NCI-H510A (cell line): ENCODE results near the gene MEF2B.
A peak's percentile ranks its signal among the peaks of the same experiment; 100 is the strongest.
"Not testable (repeated sequence)": the region's sequence is repeated elsewhere in the genome, so short reads cannot be mapped to it uniquely, and the experiment has no call there.

ENCODE experiments used
- DNase-seq: peaks from one replicate; lab custom pipeline; 2025; lab: John Stamatoyannopoulos, UW

Gene MEF2B

DNA sequence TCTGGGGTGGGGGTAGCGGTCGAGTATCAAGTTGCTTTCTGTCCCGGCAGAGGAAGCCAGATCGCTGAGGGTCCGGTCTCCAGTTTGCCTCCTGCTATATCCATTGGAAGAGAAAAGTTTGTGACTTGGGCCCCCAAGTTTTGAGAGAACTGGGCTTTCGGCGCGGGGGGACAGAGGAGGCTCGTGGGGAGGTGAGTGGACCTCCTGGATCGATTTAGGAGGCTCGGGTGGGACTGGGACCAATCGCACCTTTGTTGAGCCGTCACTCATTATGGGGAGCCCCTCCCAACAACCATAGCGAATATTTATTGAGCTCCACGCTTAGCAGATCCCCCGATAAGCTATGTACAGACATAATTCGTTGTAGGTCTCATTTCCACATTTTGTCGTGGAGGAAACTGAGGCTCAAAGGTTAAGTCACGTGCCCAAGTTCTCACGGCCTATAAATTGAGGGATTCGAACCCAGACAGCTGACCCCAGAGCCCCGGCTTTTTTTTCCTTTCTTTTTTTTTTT, 22.9 kb upstream of the MEF2B start:
- no peak for DNase-seq

GRCh38 chr19:19192078-19192882, 22.2 kb upstream of the MEF2B start, which contains the start of the genes BORCS8 and RFXANK:
TSS of gene BORCS8 (minus strand) at chr19:19192152. CDS start at chr19:19192117, 35 bp downstream.
TSS of gene RFXANK (plus strand) at chr19:19192258. CDS start at chr19:19193947, 1,689 bp downstream.
- peak; percentile 97 for DNase-seq

DNA sequence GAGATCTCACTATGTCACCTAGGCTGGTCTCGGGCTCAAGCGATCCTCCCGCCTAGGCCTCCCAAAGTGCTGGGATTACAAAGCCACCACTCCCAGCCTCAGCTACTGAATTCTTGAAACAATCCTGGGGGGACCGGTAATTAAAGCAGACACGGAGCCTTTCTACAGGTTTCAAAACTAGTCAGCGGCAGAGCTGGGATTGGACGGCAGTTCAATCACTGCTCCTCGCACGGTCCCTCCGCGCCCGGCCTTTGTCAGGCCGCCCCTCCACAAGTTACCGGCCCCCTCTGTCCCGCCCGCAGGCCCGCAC, 21.7 kb upstream of the MEF2B start:
- DNase-seq: no peak

GRCh38 chr19:19186742-19187141, 16.7 kb upstream of the MEF2B start:
- DNase-seq: no peak

DNA sequence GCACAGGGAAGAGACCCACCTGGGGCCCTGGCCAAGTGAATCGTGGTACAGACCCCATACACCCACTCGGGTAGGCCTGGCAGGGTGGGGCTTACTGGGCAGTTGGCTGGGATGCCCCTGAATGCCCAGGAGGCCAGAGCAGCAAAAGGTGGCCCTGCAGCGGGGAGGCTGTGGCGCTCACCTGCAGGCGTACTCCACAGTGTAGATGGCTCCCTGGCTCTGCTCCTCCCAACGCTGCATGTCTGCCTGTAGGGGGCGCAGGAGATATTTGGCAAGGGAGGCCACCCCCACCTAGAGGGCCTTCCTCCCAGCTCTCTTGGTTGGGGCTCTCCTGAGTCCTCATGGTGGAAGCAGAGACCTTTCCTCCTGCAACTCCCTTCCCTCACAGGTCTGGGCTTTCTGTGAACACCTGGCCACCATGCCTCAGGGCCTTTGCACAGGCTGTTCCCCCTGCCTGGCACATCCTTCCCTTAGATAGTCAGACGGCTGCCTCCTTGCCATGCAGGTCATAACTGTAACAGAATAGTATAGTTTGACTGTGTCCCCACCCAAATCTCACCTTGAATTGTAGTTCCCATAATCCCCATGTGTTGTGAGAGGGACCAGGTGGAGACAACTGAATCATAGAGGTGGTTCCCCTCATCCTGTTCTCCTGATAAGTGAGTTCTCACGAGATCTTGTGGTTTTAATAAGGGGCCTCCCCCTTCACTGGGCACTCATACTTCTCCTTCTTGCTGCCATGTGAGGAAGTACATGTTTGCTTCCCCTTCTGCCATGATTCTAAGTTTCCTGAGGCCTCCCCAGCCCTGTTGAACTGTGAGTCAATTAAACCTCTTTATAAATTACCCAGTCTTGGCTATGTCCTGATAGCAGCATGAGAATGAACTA, 16.0 kb upstream of the MEF2B start:
- DNase-seq: peak; percentile 47

DNA sequence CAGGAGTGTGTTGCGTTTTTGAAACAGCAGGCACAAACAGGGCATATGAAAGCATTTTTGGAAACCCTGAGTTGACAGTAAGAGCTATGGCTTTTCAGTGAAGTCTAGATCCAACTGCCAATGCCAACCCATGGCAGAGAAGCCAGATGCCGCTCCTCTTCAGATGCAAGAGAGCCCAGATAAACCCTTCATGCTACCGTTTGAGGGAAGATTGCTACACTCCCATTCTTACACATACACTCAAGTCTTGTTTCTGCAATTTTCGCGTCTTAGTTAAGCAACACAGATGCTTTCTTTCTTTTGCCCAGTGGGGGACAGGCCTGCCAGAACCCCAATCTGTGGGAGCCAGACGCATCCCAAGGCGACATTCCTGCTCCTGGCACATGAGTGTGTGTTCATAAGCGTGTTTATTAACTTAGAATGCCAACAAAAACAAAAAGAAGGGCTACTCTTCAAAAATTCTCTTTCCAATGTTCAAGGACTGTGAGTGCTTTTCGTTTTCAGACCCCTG, 11.5 kb upstream of the MEF2B start:
- DNase-seq: no peak

GRCh38 chr19:19179548-19180441, 9.7 kb upstream of the MEF2B start:
- DNase-seq: no peak

DNA sequence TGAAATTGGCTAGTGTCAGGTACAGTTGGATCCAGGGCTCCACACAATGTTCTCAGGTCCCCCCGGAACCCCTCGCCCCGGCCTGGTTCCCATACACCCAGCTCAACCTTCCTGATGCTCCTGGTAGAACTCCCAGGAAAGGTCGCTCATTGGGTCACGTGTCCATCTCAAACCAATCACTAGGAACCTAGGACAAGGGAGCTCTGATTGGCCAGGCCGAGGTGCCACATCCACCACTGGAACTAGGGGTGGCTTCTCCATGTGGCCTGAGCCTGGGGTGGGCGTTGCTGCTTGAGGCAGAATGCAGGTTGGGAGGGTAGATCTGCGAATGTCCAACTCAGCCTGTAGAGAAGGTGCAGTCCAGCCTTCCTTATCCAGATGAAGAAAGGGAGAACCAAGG, 6.9 kb upstream of the MEF2B start:
- DNase-seq: no peak

- DNase-seq: not testable (repeated sequence)
Measured at GRCh38 chr19:19173243-19173642, 3.2 kb upstream of the MEF2B start.

DNA sequence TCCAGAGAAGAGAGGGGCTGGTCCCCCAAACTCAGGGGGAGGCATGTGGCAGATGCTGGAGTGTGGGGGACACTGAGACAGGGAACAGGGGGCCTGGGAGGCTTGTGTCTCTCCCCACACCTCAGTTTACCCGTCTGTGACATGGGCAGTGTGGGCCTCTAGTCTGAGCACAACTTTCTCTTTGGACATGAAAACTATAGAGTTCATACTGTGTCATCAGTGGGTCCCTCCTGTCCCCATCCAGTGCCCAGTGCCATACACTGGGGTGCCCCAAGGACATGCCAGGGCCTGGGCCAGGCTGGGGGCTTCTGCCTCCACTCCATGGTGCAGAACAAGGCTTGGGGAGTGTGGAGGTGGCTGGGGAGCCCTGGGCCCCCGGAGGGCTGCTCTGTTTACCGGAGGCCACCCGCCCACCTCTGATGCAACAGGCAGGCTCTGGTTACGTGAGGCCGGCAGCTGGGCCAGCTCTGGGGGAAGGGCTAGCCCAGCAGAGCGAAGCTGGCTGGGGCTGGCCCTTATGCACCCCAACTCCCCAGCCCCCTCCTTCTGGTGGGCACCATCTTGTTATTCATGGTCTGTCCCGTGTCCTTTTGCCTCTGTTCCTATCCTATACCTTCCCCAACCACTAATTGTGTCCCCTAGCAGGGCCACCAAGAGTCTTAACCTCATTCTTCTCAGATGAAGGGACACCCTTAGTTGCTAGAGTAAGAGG, 1.9 kb upstream of the MEF2B start:
- no peak for DNase-seq

- DNase-seq: no peak
Measured at GRCh38 chr19:19170873-19171672, 1.0 kb upstream of the MEF2B start.

DNA sequence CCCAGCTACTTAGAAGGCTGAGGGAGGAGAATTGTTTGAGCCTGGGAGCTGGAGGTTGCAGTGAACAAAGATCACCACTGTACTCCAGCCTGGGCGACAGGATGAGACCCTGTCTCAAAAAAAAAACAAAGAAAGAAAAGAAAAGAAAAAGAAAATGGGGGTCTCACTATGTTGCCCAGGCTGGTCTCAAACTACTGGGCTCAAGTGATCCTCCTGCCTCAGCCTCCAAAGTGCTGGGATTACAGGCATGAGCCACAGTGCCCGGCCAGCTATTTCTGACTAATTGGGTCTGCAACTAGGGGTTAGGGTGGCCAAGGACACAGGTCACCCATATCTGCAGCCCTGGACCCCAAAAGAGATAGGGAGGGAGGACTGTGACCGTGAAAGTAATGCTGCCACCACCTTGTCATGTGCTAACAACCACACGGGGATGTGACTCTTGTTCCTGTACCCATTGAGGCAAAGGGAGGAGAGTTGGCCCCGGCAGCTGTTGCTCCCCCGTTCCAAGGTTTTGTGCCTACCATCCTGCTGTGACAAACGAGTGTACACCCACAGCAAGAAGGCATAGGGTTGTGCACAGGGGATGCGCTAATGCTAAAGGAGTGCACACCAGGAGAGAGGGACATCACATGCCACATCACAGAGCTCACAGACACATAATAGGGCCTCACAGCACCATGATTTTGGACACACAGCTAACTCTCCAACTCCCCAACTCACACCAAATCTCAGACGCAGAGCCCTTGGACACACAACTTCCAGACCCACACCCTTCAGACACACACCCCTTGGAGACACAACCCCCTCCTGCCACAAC, 619 bp downstream of the MEF2B start:
- no peak for DNase-seq

GRCh38 chr19:19167612-19168011, 2.5 kb downstream of the MEF2B start:
- no peak for DNase-seq

DNA sequence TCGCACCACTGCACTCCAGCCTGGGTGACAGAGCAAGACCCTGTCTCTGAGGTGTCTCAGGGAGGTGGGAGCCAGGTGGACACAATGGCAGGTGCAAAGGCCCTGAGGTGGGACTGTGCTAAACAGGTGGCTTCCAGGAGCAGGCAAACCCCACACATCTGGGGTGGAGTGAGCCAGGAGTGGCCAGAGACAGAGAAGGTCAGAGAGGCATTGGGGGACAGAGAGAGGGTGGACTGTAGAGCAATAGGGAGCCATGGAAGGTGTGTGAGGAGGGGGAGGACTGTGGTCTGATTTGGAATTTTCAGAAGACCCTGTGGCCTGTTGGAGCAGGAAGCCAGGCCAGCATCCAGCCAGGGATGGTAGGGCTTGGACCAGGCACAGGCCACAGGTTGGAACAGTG, 4.7 kb downstream of the MEF2B start:
- DNase-seq: no peak

DNA sequence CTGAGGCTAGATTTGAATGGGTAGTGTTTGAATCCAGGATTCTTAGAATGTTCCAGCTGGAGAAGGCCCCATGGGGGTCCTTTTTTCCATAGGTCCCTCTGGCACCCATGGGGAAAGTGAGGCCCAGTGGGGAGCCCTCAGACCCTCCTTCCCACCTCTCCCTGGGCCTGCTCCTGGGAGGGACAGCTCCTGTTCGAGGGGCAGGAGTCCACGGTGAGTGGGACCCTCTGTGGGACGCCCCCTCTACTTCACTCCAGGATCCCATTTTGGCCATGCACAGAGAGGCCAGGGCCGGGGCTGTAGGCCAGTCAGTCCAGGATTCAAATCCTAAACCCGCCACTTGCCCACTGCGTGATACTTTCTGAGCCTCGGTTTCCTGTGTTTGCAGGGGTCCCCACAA, 7.6 kb downstream of the MEF2B start:
- DNase-seq: no peak

DNA sequence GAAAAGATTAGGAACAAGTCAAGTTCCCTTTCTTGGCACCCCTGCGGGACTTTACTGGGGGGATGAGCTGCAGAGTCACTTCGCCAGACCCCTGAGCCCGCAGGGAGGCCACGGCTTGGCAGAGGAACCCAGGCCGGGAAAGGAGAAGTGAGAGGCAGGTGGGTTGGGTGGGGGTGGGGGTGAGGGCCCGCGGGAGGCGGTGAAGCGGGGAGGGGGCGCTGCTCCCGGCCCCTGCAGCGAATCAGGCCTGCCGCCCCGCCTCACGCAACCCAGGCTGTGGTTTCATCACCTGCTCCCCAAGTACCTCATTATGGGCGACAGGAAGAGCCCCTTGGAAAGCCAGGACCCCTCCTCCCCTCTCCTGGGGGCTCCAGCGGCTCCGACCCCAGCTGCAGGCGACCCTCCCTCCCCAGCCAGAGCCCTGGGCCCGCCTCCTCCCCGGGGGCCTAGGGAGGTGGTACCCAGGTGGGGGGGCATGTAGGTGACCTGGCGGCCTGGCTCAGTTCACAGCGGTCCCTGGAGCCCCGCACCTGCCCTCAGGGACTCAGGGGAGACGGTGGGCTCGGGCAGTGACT, 9.5 kb downstream of the MEF2B start:
- no peak for DNase-seq

DNA sequence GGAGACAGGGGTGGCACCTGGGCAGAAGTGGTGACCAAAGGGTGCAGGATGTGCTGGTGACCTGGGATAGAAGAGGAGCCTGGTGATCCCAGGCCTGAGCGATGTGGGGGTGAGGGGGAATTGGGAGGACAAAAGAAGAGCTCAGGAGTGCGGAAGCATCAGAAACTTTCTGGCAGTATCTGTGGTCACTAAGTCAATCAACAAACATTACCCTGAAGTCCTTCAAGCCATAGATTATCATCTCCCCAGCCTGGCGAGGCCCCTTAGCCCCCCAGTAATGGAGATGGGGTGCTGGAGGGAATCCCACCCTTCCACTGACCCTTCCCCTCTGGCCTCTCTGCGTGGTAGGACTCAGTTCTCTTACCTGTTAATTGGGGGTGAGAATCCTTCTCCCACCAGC, 10.5 kb downstream of the MEF2B start:
- DNase-seq: no peak

DNA sequence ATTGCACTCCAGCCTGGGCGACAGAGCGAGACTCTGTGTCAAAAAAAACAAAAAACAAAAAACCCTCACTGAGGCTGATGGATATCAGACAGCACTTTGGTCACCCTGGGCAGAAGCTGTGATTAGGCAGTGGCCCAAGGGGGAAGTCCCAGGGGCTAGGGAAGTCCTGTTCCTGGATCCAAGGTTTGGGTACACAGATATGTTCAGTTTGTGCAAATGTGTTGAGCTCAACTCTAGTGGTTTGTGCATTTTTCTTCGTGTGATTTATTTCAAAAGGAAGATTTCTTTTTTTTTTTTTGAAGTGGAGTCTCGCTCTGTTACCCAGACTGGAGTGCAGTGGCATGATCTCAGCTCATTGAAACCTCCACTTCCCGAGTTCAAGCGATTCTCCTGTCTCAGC, 12.3 kb downstream of the MEF2B start:
- DNase-seq: no peak
